ENCODE results near the gene LMTK3.

DNA sequence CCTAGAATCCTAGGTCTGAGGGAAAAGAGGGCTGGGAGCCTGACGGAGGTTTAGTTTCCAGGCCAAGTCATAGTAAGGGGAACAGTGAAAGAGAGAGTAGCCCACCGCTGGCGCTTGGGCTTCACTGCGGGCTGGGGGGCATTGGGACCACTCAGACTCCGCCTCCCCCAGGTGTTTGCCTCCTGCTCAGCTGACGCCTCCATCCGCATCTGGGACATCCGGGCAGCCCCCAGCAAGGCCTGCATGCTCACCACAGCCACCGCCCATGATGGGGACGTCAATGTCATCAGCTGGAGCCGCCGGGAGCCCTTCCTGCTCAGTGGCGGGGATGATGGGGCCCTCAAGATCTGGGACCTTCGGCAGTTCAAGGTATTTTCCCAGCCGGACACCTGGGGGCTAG, 60.8 kb downstream of the LMTK3 start:
- TF ChIP-seq, protein P1, sequence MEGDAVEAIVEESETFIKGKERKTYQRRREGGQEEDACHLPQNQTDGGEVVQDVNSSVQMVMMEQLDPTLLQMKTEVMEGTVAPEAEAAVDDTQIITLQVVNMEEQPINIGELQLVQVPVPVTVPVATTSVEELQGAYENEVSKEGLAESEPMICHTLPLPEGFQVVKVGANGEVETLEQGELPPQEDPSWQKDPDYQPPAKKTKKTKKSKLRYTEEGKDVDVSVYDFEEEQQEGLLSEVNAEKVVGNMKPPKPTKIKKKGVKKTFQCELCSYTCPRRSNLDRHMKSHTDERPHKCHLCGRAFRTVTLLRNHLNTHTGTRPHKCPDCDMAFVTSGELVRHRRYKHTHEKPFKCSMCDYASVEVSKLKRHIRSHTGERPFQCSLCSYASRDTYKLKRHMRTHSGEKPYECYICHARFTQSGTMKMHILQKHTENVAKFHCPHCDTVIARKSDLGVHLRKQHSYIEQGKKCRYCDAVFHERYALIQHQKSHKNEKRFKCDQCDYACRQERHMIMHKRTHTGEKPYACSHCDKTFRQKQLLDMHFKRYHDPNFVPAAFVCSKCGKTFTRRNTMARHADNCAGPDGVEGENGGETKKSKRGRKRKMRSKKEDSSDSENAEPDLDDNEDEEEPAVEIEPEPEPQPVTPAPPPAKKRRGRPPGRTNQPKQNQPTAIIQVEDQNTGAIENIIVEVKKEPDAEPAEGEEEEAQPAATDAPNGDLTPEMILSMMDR (conservative IDR thresholded peaks at IDR 0.05 in 1 of 2, IDR thresholded peaks at IDR 0.05 in 1 of 2; ENCODE audit: low read depth in 1 of 2, low read length in 2 of 2), result no peak
- no peak for TF ChIP-seq EZH2 (IDR thresholded peaks at IDR 0.05; ENCODE audit: low read length, missing control alignments)
